Stimulated activated CD4-positive, alpha-beta T cell treated with anti-CD3 and anti-CD28 coated beads, Interleukin-15, amount 100 ng/mL, for 48 hours (primary cell): Measurements from ENCODE around the gene ATP9A.
"Not testable (repeated sequence)": the region's sequence is repeated elsewhere in the genome, so short reads cannot be mapped to it uniquely, and the experiment has no call there.

Source experiments
- DNase-seq, 2 donors: peaks; one replicate each; pipeline ENCODE4 v3.0.0-alpha.2; 2020; ENCODE audit warnings: low read depth in 2 of 2

ATP9A gene

DNA sequence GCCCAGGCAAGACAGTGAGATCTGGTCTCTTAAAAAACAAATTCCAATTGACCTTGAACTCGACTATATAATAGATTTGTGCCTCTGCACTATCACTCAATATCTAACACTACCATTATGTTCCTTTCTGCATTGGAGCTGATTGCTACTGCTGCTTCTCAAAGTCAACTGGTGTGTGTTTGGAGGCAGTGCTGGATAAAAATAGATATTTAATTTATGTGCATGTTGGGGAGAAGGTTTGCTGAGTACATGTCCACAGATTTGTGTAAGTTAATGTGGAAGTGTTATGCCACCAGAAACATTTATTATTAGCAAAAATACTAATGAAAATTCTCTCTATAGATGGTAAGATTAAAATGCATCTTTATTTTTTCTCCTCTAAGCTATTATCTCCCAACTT lies 39.5 kb downstream of the ATP9A start:
- no peak for DNase-seq

DNA sequence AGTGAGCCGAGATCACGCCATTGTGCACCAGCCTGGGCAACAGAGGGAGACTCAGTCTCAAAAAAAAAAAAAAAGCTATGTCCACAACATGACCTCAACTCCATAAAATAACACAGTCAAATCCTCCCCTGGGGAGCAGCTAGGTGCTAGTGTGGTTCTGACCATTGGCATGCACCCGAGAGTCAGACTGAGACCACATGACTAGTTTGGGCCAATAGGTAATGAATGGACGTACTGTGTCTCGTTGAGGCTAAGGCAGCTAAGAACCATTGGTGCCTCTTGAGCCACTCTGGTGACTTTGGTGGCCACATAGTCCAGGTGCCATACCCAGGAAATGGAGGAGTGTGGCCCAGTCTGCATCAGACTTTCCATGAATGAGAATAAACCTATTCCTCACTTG lies 40.3 kb downstream of the ATP9A start:
- DNase-seq: no peak

DNA sequence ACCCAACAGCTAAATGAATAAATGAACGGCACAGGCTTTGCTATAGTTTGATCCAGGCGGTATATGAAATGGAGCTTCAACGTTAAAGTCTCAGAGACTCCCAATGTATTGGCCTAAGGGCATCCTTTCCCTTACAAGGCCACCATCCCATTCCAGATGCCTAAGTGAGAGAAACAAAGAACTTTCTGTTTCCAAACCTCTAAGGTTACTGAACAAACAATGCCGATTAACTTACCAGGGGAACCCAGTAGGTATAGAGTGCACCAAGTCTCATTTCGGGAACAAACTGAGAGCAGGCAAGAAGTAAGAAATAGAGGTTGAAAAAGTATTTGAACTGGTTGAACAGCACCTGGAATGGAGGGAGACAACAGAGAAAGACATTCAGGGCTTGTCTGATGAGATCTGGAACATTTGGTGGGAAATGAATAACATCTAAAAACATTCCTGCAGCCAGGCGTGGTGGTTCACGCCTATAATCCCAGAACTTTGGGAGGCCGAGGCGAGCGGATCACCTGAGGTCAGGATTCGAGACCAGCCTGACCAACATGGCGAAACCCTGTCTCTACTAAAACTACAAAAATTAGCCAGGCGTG lies 42.5 kb downstream of the ATP9A start:
- no peak for DNase-seq

DNA sequence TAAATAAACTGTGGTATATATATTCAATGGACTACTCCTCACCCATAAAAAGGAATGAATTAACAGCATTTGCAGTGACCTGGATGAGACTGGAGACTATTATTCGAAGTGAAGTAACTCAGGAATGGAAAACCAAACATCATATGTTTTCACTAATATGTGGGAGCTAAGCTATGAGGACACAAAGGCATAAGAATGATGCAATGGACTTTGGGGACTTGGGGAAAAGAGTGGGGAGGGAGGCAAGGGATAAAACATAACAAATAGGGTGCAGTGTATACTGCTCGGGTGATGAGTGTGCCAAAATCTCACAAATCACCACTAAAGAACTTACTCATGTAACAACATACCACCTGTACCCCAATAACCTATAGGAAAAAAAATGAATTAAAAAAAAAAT lies 45.2 kb downstream of the ATP9A start:
- not testable (repeated sequence) for DNase-seq

DNA sequence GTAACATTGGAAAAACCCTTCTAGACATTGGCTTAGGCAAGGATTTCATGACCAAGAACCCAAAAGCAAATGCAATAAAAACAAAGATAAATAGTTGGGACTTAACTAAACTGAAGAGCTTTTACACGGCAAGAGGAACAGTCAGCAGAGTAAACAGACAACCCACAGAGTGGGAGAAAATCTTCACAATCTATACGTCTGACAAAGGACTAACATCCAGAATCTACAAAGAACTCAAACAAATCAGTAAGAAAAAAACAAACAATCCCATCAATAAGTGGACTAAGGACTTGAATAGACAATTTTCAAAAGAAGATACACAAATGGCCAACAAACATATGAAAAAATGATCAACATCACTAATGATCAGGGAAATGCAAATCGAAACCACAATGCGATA lies 45.9 kb downstream of the ATP9A start:
- not testable (repeated sequence) for DNase-seq

DNA sequence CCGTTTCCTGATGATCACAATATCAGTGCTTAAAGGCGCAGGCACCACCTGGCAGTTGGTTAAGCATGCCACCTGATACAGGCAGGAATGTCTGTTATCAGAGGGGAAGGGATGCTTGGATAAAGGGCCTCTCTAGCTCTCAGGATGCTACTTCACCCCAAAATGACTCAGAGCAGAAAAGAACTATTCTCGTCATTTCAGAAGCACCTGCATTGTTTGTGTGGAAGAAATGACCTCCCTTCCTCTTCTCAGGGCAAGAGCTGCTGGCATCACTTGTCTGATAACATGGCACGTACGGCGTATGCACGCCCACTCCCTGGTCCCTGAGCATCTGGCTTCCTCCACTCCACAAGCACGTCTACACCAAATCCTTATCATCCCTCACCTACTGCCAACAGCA lies 47.3 kb downstream of the ATP9A start:
- DNase-seq: peak in 1 of 2 donors; percentile 27

DNA sequence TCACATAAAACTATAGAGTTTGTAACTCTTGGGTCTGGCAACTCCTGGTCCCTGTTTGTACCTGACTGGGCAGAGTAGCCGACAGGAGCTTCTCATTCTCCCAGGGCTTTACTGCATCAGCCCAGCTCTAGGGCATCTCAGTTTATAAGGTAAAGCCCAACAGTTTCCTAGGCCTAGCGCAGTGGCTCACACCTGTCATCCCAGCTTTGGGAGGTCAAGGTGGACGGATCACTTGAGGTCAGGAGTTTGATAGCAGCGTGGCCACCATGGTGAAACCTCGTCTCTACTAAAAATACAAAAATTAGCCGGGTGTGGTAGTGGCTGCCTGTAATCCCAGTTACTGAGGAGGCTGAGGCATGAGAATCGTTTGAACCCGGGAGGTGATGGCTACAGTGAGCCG lies 47.8 kb downstream of the ATP9A start:
- no peak for DNase-seq

DNA sequence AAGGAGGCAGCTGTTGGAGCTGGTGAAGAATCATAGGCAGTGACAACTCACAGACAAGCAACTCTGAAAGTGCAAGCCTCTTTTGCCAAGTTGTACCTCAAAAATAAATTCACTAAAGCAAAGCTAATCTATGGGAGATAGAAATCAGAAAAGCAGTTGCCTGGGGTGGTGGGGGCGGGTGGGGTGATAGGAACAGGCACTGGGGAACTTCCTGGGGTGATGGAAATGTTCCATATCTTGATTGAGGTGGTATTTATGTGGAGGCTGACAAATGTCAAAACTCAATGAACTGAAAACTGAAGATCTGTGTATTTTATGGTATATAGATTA lies 52.4 kb downstream of the ATP9A start:
- DNase-seq: no peak

DNA sequence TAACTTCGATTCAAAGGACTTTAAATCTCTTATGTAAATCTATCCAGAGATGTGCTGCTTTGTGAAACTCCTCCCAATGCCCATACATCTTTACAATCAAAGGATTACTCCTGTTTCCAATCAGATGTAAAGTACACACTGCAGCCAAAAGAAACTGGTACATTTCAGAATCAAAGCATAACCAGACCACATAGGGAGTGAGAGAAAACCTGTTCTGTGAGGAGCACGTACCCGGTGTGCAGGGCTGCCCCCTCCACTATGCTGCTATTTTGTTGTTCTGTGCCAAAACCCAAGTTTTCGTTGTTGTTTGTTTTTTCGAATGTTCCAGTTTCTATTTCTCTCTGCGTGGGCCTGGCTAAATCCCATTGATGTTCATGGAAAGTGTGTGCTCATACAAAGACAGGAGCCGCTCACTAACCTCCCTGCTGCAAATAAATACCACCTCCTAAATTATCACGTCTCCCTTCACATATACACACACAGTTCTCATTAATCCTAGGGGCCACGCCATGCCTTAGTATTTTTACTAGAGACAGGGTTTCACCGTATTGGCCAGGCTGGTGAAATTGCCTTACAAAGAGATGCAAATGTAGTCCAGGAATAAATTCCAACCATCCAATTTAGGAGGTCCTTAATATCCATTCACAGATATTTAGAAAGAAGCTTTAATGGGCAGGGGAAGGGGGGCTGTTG lies 52.9 kb downstream of the ATP9A start:
- DNase-seq: no peak

DNA sequence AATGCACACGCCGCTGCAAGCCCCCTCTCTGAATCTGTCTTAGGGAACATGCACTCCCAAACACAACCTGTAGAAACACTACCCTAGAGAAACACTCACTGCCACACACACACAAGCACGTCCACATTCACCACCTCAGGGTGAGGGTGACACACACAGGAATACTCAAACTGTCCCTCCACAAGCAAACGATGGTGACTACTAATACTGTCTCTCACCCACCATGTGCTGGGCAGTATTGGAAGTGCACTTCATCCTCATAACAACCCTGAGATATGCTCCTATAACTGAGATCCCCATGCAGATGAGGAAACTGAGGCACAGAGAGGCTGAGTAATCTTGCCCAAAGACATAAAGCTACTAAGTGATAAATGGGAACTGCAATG lies 55.0 kb downstream of the ATP9A start:
- DNase-seq: no peak

DNA sequence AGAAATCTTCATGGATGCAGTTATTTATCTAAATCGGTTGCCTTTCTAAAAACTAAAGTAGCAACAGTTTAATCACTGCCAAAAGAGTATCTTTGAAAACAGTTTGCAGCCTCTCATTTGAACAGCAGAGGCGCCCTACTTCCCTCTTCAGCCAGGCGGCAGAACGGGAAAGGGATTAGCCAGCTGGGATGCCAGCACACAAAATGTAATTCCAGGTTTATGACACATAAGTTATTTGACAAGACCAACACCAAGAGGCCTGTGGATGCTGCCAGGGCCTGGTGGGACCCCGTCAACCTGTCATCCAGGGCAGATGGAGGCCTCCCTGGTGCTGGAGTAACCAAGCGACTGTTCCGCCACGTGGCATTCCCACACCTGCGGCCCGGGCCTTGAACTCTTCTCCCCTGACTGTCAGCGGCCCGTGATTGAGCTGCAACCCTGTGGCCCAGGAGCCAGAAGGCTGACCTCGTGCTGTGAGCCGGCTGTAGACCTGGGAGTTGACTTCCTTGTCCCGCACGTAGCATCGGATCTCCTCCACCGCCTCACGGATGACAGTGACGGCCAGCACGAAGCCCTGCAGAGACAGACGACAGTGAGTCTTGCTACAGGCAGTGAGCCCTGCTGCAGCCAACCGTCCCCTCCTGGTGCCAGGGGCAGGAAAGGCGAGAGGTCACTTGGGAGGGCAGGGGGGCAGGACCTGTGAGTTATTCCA lies 55.5 kb downstream of the ATP9A start:
- no peak for DNase-seq

DNA sequence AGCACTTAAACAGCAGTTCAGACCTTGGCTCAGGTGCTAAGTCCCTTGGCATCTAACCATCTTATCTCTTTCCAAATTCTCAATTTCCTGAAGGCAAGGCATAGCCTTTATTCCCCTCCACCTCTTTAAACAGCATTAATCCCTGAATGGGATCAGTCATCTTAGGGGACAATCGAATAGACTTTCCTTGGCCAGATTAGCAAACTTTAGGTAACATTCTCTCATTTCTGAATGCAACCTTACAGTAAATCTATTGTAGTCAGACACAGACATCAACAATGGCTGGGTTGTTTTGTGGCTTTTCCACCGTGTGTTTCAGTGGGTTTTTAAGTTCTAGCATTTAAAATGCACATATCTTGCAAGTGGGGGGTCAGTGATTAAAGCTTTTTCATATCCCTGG lies 56.8 kb downstream of the ATP9A start:
- no peak for DNase-seq

DNA sequence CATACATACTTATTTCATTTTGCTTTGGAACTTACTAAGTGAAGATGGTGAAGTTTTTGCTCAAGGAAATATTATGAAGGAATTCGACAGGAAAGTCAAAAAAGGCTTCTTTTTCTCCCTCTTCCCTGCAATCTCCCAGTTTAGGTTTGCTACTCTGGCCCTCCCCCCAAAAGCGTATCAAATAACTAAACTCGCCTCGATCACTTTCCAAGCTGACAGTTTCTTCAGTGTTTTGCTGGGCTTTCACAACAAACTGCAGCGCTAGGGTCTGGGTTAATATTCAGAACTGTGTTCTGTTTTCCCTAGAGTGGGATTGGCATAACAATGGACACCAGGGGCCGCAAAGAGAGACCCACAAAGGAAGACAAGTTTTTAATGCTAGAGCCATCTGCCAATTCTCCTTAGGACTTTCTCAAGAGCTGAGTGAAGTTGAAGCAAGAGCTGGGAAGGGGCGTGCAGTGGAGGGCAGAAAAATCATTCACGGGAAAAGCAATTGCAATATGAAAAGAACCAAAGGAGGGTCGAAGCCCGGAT lies 57.8 kb downstream of the ATP9A start:
- DNase-seq: no peak

DNA sequence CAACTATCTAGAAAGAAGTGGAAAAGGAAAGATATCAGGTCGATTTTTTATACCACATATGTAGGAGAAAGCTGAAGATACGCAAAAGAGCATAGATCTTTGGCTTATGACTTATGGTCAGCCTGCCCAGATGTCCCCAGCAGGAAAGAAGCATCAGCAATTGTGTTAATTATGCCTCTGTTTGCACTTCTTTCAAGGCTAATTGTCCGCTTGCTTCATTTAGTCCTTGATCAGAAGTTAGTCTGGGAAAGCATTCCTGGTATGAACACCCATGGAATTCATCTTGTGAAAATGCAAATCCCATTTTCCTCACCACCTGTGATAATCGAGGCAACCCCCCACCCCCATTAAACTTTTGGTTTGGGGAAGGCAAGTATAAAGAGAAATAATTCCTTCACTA lies 62.8 kb downstream of the ATP9A start:
- DNase-seq: no peak

DNA sequence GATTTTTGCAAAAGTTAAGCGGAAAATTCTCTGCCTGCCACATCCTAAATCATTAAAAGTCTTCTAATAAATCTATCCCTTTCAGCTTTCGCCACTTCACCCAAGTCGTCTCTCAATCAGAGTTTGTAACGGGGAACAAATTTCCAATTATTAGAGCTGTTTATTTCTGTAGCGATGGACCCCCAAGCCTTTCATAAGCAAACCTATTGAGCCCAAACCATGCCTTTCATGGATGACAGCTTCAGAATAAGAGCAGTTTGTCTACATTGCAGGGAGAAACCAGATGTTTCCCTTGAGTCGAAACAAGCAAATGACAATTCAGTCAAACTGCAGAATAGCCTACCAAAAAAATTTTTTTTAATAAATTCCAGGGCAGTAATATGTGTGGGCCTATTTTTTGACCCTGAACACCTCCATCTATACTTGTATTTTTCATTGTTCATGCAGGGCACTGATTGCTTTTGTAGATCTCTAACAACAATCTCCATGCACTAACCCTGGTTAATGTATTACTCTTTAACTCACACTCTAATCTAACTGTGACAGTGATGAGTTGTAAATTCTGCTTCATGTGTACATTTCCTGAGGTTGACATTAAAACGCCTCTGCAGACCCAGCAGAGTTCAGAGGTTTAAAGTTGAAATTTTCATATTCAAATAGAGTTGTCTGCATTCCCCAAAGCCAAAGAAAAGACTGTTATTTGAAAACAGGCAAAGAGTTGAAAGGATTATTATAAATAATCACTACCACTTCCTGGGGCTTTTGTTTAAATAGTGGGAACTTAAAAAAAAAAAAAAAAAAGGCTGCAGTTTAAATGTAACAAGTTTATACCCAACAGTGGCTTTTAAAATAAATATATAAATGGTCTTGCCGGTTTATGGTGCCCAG lies 64.5 kb downstream of the ATP9A start:
- DNase-seq: no peak

DNA sequence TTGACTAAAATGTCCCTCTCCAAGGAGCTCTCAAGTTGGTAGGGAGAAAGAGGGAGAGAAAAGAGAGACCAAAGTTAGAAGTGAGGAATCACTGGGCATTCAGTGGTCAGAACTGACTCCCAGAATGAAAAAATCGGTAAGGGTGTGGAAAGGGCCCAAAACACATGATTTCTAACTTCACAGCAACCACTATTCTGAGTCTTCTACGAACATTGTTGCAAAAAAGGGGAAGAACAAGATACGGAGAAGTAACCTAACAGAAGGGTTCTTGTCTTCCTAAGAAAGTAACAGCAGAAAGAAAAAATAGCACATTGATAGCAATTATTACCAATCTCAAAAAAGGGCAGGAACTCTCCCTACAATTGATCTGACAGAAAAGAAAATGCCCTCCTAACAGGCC lies 65.6 kb downstream of the ATP9A start:
- DNase-seq: no peak

DNA sequence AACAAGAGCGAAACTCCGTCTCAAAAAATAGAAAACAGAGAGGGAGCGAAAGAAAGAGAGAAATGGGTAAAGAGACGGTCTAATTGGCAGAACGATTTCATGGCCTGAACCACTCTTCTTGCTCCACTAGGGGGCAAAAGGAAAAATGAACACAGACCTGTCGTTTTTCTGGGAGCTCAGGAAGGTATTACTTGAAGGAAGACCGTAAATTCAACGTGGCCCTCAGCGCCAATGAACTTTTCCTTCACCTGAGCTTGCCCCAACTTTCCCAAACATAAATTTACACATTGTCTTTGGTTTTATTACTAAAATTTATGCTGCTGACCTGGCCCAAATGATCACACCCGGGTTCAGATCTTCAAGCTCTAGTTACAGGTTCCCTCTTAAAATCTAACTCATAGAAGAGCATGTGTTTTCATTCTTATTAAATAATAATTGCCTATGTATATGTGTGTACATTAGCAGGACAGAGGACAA lies 67.3 kb downstream of the ATP9A start:
- no peak for DNase-seq

DNA sequence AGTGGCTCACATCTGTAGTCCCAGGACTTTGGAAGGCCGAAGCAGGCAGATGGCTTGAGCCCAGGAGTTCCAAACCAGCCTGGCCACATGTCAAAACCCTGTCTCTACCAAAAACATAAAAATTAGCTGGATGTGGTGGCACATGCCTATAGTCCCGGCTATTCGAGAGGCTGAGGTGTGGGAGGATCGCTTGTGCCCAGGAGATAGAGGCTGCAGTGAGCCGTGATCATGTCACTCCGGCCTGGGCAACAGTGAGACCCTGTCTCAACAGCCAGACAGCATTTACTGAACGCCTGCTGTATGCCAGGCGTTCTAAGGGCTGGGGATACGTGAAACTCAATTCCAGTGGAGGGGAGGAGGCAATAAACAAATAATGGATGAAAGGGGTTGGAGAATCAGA lies 69.9 kb downstream of the ATP9A start:
- no peak for DNase-seq

DNA sequence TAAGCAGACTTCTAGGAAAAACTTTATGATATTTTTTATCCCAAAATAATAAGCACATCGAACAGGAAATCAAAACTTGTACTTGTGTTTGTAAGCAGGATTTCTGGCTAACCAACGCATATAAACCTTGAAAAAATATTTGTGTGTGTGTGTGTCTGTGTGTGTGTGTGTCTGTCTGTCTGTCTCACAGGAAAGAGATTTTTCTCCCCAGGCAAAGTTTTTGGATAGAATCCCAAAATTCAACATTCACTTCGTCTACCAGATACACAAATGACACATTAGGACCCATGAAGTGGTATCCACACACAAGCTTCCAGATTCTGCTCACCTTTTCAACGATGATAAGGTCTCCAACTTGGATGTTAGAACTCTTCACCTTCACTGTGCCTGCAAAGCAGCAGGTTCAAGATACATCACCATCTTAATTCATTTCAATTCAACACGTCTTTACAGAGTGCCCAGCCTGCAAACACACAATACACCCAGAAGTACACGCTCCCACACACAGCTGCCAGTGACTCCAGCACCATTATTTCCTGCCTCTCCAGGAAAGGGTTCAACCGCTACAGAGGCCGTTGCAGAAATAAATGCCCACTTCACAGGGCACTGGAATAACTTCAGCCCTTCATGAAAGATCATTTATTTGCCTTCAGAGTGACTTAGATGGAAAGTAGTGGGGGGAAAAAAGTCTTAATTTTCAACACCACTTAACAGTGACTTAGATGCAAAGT lies 70.9 kb downstream of the ATP9A start:
- no peak for DNase-seq

DNA sequence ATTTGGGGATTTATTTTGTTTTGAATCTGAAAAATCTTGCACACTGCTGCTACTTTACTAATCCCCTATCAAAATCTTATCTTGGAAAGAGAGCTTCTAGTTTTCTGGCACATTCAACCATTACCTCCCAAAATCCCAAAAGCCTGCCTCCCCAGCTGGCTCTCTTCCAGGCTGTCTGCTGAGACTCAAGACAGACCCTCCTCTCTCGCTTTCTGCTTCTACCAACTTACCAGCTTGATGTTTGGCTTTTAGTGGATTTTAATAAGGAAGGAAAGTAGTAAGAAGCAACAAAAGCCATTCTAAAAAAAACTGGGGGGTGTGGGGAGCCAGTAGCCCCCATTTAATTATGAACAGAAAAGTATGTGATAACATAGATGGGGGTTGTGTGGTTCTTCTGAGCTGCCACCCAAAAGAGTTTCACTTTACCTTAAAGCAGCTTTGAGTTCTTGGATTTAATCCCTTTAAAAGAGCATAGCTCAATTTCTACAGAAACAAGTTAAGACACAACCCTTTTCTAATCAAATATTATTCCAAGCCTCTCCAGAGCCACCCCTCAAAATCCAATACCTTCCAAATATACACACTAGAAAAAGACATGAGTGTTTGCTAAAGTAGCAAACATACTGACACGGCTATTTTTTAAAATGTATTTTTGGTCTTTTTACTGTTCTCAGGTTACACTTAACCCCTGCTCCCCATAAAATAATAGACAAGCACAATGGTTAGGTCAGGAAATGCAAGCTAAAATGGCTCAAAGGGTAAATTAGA lies 71.7 kb downstream of the ATP9A start:
- DNase-seq: no peak
